ENCODE data around the gene HIRIP3.
A peak's percentile ranks its signal among the peaks of the same experiment; 100 is the strongest.
"Not testable (repeated sequence)": the region's sequence is repeated elsewhere in the genome, so short reads cannot be mapped to it uniquely, and the experiment has no call there.

Gene HIRIP3, protein sequence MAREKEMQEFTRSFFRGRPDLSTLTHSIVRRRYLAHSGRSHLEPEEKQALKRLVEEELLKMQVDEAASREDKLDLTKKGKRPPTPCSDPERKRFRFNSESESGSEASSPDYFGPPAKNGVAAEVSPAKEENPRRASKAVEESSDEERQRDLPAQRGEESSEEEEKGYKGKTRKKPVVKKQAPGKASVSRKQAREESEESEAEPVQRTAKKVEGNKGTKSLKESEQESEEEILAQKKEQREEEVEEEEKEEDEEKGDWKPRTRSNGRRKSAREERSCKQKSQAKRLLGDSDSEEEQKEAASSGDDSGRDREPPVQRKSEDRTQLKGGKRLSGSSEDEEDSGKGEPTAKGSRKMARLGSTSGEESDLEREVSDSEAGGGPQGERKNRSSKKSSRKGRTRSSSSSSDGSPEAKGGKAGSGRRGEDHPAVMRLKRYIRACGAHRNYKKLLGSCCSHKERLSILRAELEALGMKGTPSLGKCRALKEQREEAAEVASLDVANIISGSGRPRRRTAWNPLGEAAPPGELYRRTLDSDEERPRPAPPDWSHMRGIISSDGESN

DNA sequence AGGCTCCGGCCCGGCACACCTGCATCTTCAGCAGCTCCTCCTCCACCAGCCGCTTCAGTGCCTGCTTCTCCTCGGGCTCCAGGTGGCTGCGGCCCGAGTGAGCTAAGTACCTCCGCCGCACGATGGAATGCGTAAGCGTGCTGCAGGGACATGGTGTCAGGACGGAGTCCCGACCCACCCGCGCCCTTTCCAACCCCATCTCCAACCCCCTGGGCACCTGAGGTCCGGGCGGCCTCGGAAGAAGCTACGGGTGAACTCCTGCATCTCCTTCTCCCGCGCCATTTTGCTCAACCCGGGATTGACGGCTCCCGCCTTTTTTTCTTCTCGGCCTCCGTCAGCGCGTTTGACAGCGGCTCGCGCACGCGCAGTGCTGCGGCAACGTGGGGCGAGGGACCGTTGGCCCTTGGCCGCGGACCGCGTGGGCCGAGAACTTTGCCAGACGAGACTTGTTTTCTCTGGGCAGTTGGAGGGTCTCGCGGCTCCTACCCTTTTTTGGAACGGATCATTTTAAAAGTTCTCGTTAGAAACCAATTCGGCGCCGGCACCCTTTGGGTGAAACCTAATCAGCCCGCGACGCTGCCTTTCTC lies at the start of gene HIRIP3:
Gene HIRIP3, minus strand, starts transcription at position 294 of the 587 bp plus-strand sequence. Its CDS starts 12 bp downstream, at position 282.
- peaks cover 29% of the 10 kb centered on the region for H3K4me1 Mint-ChIP-seq (ENCODE audit: low read depth)
- H3K36me3 Mint-ChIP-seq (ENCODE audit: low read depth): peaks cover 30% of the 10 kb centered on the region
- H3K27me3 Mint-ChIP-seq (ENCODE audit: low read depth): no peaks in the 10 kb centered on the region
- peak within 1 kb of the TSS; percentile 98 for H3K27ac Mint-ChIP-seq
- peak within 1 kb of the TSS; percentile 99 for H3K4me3 Mint-ChIP-seq
- H3K9me3 Mint-ChIP-seq: no peaks in the 10 kb centered on the region

DNA sequence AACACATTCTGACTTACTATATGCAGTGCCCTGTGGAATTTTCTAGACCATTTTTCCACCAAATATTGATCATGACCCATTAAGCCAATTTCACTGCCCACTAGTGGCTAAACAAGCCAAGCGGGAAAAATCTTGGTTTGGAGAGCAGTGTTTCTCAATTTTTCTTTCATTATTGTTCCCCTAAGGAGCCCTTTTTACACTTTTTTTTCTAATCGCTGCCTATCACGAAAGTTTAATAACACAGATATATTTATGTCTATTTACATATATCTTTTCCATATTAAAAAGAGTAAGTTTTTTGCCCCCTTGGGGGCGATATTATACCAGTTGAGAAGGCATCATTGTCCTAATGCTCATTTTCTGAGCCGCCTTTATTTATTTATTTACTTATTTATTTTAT lies 46.4 kb upstream of the HIRIP3 start:
- Mint-ChIP-seq H3K9me3 (no peaks in the 10 kb centered on the region), H3K27me3 (ENCODE audit: low read depth) (peaks cover 20% of the 10 kb centered on the region), H3K36me3 (ENCODE audit: low read depth) (no peaks in the 10 kb centered on the region), H3K27ac (no peak overlapping the region), H3K4me1 (ENCODE audit: low read depth) (peaks cover 4% of the 10 kb centered on the region), H3K4me3 (no peak overlapping the region)

DNA sequence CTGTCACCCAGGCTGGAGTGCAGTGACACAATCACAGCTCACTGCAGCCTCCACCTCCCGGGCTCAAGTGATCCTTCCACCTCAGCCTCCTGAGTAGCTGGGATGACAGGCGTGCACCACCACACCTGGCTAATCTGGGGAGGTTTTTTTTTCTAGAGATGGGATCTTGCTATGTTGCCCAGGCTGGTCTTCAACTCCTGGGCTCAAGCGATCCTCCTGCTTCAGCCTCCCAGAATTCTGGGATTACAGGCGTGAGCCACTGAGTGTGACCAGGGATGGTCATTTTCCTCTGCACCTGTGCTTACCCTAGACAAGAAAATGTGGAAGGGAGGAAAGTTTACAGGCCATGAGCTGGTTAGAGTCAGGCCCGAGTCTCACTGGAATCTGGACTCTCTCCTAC lies 45.3 kb upstream of the HIRIP3 start:
- peaks cover 22% of the 10 kb centered on the region for H3K27me3 Mint-ChIP-seq (ENCODE audit: low read depth)
- not testable (repeated sequence) for H3K9me3 Mint-ChIP-seq; H3K4me3 Mint-ChIP-seq; H3K27ac Mint-ChIP-seq; H3K36me3 Mint-ChIP-seq (ENCODE audit: low read depth); H3K4me1 Mint-ChIP-seq (ENCODE audit: low read depth)

DNA sequence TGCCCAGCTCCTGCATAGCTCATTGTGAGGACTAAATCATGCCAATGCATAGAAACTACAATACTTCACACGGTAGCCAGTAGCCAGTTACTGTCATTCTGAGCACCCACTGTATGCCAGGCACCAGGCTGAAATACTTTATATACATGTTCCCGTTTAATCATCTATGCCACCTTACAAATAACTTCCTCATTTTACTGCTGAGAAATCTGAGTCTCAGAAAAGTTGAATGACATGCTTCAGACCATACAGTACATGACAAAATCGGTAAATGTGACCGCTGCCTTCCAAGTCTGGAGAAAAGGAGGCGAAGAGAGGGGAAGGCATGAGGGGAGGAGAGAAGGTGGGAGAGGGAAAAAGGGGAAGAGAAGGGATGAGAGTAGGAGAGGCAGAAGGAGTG lies 44.8 kb upstream of the HIRIP3 start:
- Mint-ChIP-seq H3K27ac (no peak overlapping the region), H3K27me3 (ENCODE audit: low read depth) (peaks cover 26% of the 10 kb centered on the region), H3K4me1 (ENCODE audit: low read depth) (peaks cover 5% of the 10 kb centered on the region), H3K9me3 (no peaks in the 10 kb centered on the region), H3K4me3 (no peak overlapping the region), H3K36me3 (ENCODE audit: low read depth) (no peaks in the 10 kb centered on the region)

DNA sequence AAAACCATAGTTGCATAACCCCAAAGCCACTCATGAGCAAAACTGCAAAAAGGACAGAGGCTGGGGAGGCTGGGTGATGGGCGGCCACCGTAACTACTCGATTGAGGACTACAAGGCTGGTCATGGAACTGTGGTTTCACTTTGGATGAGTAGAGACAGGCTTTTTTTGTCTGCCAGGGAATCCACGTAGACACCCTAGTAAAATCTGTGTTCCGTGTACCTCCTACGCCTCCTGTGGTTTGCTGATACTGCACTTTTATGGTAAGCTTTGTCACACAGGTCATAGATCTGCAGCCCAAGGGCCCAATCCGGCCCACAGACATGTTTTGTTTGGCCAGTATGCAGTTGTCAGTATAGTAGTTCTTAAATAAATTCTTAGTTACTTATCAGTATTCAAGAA lies 37.9 kb upstream of the HIRIP3 start:
- Mint-ChIP-seq H3K4me3 (no peak overlapping the region), H3K27me3 (ENCODE audit: low read depth) (peaks cover 51% of the 10 kb centered on the region), H3K27ac (no peak overlapping the region), H3K4me1 (ENCODE audit: low read depth) (peaks cover 10% of the 10 kb centered on the region), H3K9me3 (no peaks in the 10 kb centered on the region), H3K36me3 (ENCODE audit: low read depth) (peaks cover 2% of the 10 kb centered on the region)

DNA sequence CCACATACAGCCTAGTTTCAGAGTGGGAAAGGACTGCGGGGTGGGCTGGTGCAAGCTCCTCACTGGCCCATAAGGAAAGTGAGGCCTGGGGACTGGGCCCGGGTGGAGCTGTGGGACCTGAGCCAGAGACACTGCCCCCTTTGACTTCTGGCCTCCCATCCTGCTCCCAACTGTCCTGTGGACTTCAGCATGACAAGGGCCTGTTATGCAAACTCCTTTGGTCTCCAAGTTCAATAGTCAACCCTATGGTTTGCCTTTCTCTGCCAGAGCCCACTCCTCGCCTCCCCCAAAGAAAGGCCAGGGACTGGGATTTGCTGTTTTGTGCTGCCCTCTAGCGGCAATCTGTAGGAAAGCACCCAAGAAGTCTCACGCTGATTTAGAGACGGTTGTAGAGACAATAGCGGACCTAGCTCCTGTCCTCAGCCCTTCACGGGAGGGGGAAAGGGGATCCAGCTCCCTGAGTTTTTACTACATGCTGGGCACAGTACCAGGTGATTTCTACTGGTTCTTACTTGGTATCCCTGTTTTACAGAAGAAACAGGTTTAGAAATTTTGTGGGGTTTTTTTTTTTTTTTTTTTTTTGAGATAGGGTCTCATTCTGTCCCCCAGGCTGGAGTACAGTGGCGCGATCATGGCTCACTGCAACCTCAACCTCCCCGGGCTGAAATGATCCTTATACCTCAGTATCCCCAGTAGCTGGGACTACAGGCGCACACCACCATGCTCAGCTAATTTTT lies 36.8 kb upstream of the HIRIP3 start:
- H3K4me3 Mint-ChIP-seq: no peak overlapping the region
- peaks cover 54% of the 10 kb centered on the region for H3K27me3 Mint-ChIP-seq (ENCODE audit: low read depth)
- no peak overlapping the region for H3K27ac Mint-ChIP-seq
- H3K9me3 Mint-ChIP-seq: no peaks in the 10 kb centered on the region
- peaks cover 2% of the 10 kb centered on the region for H3K36me3 Mint-ChIP-seq (ENCODE audit: low read depth)
- H3K4me1 Mint-ChIP-seq (ENCODE audit: low read depth): peaks cover 12% of the 10 kb centered on the region

DNA sequence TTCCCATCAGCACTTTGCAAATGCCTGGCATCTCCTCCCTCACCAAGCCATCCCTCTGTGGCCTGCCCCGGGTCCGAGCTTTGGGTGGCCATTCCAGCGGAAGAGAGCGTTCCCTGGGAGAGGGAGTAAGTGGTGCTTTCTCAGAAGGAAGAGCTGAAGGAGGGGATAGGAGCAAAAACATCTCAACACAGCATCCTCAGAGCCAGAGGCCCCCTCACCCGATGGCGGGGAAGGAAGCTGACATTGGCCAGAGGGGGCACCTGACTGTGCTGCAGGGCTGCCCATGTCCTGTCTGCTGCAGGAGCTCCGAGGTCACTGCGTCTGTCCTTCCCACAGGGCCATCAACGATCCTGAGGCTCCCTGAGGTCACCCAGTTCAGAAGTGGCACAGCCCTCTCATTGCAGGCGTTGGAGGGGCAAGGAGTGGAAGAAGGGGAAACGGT lies 36.1 kb upstream of the HIRIP3 start:
- Mint-ChIP-seq H3K27me3 (ENCODE audit: low read depth) (peaks cover 59% of the 10 kb centered on the region), H3K9me3 (no peaks in the 10 kb centered on the region), H3K4me3 (no peak overlapping the region), H3K27ac (no peak overlapping the region), H3K36me3 (ENCODE audit: low read depth) (peaks cover 2% of the 10 kb centered on the region), H3K4me1 (ENCODE audit: low read depth) (peaks cover 12% of the 10 kb centered on the region)

DNA sequence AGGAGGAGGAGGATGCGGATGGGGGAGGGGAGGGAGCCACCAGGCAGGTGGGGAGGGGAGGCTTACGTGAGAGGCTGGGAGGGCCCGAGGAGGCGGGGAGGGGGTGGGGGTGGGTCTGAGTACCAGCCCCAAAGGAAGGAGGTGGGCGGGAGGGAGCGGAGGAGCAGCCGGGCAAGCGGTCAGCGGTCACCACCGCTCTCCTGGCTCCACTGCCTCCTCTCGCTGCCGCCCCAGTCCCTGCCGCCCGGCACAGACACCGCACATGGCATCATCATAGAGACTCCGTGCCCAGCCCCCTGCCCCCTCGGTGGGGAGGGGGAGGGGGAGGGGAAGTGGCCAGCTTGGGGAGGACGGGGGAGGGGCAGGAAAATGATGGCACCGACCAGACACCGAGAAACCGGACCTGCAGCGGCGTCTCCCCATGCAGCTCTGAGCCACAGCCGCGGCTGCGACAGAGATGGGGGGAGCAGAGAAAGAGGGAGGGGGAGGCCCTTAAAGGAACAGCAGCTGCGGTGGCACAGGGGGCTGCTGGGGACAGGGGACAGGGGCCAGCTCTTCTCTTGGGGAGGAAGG lies 35.5 kb upstream of the HIRIP3 start, which contains the start of gene TLCD3B:
Gene TLCD3B, minus strand, starts transcription at position 431 of the 573 bp plus-strand sequence. CDS start 744 bp downstream, outside the sequence.
- Mint-ChIP-seq H3K27me3 (ENCODE audit: low read depth) (peaks cover 57% of the 10 kb centered on the region), H3K4me3 (no peak within 1 kb of the TSS), H3K4me1 (ENCODE audit: low read depth) (peaks cover 12% of the 10 kb centered on the region), H3K9me3 (no peaks in the 10 kb centered on the region), H3K27ac (no peak within 1 kb of the TSS), H3K36me3 (ENCODE audit: low read depth) (peaks cover 2% of the 10 kb centered on the region)

DNA sequence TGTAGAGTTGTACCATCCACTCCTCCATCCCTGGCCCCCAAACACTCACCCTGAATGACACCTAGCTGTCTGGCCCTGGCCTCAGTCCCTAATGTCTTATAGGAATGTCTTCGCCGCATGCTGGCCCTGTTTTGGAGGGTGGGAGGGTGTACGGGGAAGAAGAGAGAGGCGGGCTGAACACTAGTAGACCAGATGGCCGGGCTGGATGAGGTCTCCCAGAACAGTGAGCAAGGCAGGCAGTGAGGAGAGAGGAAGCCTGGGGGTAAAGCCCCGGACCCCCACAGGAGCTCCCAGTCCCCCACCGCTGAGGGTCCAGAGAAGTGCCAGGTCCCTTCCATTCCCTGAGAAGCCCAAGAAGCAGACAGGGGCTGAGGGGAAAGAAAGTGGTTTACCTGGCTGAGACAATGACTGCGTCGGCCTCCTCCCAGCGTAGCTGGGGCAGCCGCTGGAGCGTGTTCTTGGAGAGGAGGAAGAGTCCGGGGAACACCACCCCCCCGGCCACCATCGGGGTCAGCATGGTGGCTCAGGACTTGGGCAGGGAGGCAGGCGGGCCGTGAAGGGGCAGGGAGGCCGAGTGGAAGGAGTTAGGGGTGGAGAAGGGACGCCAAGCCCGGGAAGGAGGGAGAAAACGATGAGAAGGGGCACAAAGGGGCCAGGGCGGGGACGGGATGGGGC lies 34.7 kb upstream of the HIRIP3 start:
- Mint-ChIP-seq H3K9me3 (no peaks in the 10 kb centered on the region), H3K4me1 (ENCODE audit: low read depth) (peaks cover 8% of the 10 kb centered on the region), H3K27ac (no peak overlapping the region), H3K4me3 (no peak overlapping the region), H3K36me3 (ENCODE audit: low read depth) (peaks cover 2% of the 10 kb centered on the region), H3K27me3 (ENCODE audit: low read depth) (peaks cover 52% of the 10 kb centered on the region)

DNA sequence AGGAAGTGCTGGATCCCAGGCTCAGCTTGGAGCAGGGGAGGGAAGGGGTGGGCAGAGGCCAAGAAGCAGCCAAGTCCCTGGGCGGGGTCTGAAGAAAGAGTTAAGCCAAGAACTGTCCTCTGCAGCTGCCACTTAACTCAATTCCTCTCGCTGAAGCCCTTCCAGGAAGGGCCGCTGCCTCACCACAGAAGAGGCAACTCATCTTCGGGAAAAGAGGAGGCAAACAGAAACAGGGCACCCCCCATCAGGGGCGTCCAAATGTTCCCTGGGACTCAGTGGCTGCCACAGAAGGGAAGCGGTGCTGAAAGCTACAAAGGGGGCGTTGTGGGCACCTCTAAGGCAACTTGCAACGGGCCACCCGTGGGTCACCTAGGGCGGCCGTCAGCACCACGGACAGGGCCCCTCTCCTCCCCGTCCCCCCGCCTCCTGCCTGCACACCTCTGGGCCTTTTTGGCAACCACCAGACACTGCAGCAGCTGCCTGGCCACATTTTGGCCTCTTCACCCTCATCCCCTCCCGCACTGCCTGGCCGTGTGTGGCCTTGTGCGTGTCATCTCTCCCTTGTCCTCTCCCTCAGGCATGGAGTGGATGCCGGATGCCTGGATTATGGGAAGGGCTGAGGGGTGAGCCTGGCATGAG lies 33.1 kb upstream of the HIRIP3 start:
- Mint-ChIP-seq H3K4me1 (ENCODE audit: low read depth) (peaks cover 7% of the 10 kb centered on the region), H3K9me3 (no peaks in the 10 kb centered on the region), H3K36me3 (ENCODE audit: low read depth) (peaks cover 2% of the 10 kb centered on the region), H3K4me3 (no peak overlapping the region), H3K27ac (no peak overlapping the region), H3K27me3 (ENCODE audit: low read depth) (peaks cover 51% of the 10 kb centered on the region)

DNA sequence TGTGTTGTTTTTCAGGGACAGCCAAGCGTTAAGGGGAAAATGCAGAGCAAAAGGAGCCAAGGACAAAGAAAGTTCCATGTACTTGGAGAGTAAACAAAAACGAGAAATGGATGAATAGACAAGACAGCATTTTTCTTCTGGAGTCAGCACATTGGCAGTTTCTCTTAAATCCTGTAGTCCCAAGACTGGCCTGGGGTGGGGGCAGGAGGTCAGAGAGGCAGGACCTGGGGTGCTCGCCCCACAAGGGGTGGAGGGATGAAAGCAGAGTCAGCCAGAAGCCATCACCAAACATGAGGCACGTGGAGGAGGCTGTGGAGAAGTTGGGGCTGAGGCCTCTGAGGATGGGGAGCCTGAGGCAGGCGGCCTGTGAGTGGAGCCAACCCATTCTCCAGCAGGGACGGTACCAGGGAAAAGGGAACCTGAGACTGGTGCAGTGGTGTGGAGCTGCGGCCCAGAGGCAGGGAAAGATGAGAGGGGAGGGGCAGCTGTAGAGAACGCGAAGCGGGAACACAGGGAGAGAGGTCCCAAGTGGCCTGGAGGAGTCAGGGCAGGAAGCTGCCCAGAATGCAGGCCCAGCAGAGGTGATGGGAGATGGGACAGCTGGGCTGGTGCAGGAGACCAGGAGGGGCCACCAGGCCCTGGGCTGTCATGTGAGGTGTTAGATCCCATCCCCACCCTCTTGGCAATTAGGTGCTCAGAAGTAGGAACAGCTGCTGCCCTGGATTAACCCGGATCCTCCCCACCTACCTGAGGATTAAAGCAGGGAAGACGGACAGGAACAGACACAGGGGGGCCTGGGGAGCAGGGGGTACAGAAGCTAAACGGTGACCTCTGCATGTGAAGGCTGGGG lies 32.4 kb upstream of the HIRIP3 start:
- peaks cover 51% of the 10 kb centered on the region for H3K27me3 Mint-ChIP-seq (ENCODE audit: low read depth)
- H3K9me3 Mint-ChIP-seq: no peaks in the 10 kb centered on the region
- H3K36me3 Mint-ChIP-seq (ENCODE audit: low read depth): peaks cover 2% of the 10 kb centered on the region
- H3K27ac Mint-ChIP-seq: no peak overlapping the region
- no peak overlapping the region for H3K4me3 Mint-ChIP-seq
- peaks cover 7% of the 10 kb centered on the region for H3K4me1 Mint-ChIP-seq (ENCODE audit: low read depth)

DNA sequence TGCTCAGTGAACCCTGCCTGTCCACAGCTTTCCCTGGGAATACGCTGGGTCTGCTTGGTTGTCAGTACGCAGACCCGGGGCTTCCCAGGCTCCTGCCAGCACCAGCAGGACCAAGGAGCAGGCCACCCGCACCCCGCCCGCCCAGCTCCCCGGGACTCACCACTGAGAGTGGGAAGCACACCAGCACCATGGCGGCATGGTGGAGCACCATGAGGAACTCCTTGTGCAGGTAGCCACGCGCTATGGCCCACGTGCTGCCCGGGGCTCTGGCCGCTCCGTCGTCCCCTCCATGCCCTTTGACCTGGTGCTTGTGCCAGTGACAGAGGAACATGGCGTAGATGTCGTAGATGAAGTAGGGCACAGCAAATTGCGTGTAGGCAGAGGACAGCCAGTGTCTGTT lies 31.0 kb upstream of the HIRIP3 start:
- Mint-ChIP-seq H3K27ac (no peak overlapping the region), H3K4me3 (no peak overlapping the region), H3K9me3 (no peaks in the 10 kb centered on the region), H3K4me1 (ENCODE audit: low read depth) (peaks cover 3% of the 10 kb centered on the region), H3K27me3 (ENCODE audit: low read depth) (peaks cover 40% of the 10 kb centered on the region), H3K36me3 (ENCODE audit: low read depth) (no peaks in the 10 kb centered on the region)

DNA sequence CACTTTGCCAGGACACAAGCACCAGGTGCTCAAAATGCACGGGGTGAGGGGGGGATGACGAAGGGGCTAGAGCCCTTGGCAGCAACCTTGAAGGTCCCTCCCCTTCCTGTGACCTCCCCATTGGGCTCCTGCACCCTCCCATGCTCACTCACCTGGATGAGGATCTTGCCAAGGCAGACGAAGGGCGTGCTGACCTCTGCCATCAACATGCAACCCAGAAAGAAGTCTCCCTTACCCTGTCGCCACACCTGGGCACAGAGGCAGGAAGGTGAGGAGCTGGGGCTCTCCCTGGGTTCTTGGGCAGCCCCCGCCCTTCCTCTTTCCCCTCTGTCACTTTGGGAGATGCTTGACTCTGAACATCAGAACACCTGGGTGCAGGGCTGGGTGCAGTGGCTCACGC lies 30.2 kb upstream of the HIRIP3 start:
- peaks cover 46% of the 10 kb centered on the region for H3K27me3 Mint-ChIP-seq (ENCODE audit: low read depth)
- no peak overlapping the region for H3K27ac Mint-ChIP-seq
- peaks cover 8% of the 10 kb centered on the region for H3K4me1 Mint-ChIP-seq (ENCODE audit: low read depth)
- H3K36me3 Mint-ChIP-seq (ENCODE audit: low read depth): no peaks in the 10 kb centered on the region
- no peak overlapping the region for H3K4me3 Mint-ChIP-seq
- no peaks in the 10 kb centered on the region for H3K9me3 Mint-ChIP-seq

Measured in T-helper 1 cell treated with Interleukin-12 subunit alpha and Interleukin-12 subunit beta and Interleukin-4 antibody, amounts not matched to agents 30 μg/mL and 1 μg/mL, for 36 hours (primary cell).